EH (cell line): Measurements from ENCODE around the gene TNK1.
"Not testable (repeated sequence)": the region's sequence is repeated elsewhere in the genome, so short reads cannot be mapped to it uniquely, and the experiment has no call there.

Experiments used
- DNase-seq: peaks from one replicate; pipeline ENCODE4 v3.0.0-alpha.2; 2015; ENCODE audit warnings: low read depth

Gene TNK1

GRCh38 chr17:7355053-7355452, 25.8 kb upstream of the TNK1 start, which contains the start of gene TMEM95:
Gene TMEM95, plus strand, starts transcription at chr17:7355156. Its CDS starts 49 bp downstream, at chr17:7355205.
- DNase-seq: peak; percentile 63

- no peak for DNase-seq
Observed at GRCh38 chr17:7355573-7355972, 25.3 kb upstream of the TNK1 start.

- peak; percentile 67 for DNase-seq
Observed at GRCh38 chr17:7356072-7356549, 24.8 kb upstream of the TNK1 start.

GRCh38 chr17:7356756-7357155, 24.1 kb upstream of the TNK1 start:
- DNase-seq: no peak

- no peak for DNase-seq
Observed at GRCh38 chr17:7357381-7357780, 23.5 kb upstream of the TNK1 start.

GRCh38 chr17:7361906-7362305, 19.0 kb upstream of the TNK1 start:
- DNase-seq: no peak

- peak; percentile 36 for DNase-seq
Observed at GRCh38 chr17:7363311-7363710, 17.6 kb upstream of the TNK1 start.

- DNase-seq: not testable (repeated sequence)
Observed at GRCh38 chr17:7365963-7366362, 14.9 kb upstream of the TNK1 start.

GRCh38 chr17:7367083-7367482, 13.8 kb upstream of the TNK1 start:
- DNase-seq: no peak

- DNase-seq: no peak
Observed at GRCh38 chr17:7367918-7368598, 12.8 kb upstream of the TNK1 start.

GRCh38 chr17:7368599-7368994, 12.3 kb upstream of the TNK1 start:
- DNase-seq: not testable (repeated sequence)

GRCh38 chr17:7369825-7370224, 11.1 kb upstream of the TNK1 start:
- no peak for DNase-seq

- no peak for DNase-seq
Observed at GRCh38 chr17:7370853-7371252, 10.0 kb upstream of the TNK1 start.

- DNase-seq: peak; percentile 28
Observed at GRCh38 chr17:7374353-7374752, 6.5 kb upstream of the TNK1 start.

- DNase-seq: no peak
Observed at GRCh38 chr17:7379134-7379533, 1.8 kb upstream of the TNK1 start.

GRCh38 chr17:7380321-7380720, 568 bp upstream of the TNK1 start:
- peak; percentile 83 for DNase-seq

- DNase-seq: no peak
Observed at GRCh38 chr17:7382901-7383300, 2.0 kb downstream of the TNK1 start.

GRCh38 chr17:7383371-7383741, 2.5 kb downstream of the TNK1 start:
- DNase-seq: no peak

- DNase-seq: peak; percentile 42
Observed at GRCh38 chr17:7383742-7384488, 3.0 kb downstream of the TNK1 start.

- no peak for DNase-seq
Observed at GRCh38 chr17:7384489-7385081, 3.7 kb downstream of the TNK1 start.

- no peak for DNase-seq
Observed at GRCh38 chr17:7388856-7389255, 8.0 kb downstream of the TNK1 start.

- DNase-seq: no peak
Observed at GRCh38 chr17:7389924-7390910, 9.3 kb downstream of the TNK1 start.
